ENCODE data around the gene BICDL2. TPM values are rescaled to one million over a fixed set of nuclear protein-coding genes. Genes with fewer than 3 reads are reported as not detected.

Gene BICDL2
- not detected in 5 replicates for total RNA-seq (2022; extraction: Qiagen RNA extraction)

GRCh38 chr16:3036726-3037315 lies at the start of gene BICDL2:
Gene BICDL2 (minus strand): TSS chr16:3036944. CDS start chr16:3035496, 1,448 bp downstream.

GRCh38 chr16:3065069-3065741 lies 28.5 kb upstream of the BICDL2 start, which contains the start of gene IL32:
Gene IL32 (plus strand): TSS chr16:3065640. CDS start chr16:3065812, 172 bp downstream.

GRCh38 chr16:3045758-3046640 lies 9.3 kb upstream of the BICDL2 start, which contains the start of gene MMP25:
Gene MMP25 (plus strand): TSS chr16:3046561. CDS start chr16:3046918, 357 bp downstream.

GRCh38 chr16:3023669-3024478 lies 12.9 kb downstream of the BICDL2 start, which contains the start of the genes HCFC1R1 and THOC6:
Gene HCFC1R1 (minus strand): TSS chr16:3023942. CDS start chr16:3023941, 1 bp downstream.
Gene THOC6 (plus strand): TSS chr16:3024035. CDS start chr16:3024327, 292 bp downstream.

GRCh38 chr16:3020247-3020603 lies 16.5 kb downstream of the BICDL2 start, which contains the start of gene TNFRSF12A:
Gene TNFRSF12A (plus strand): TSS chr16:3020368. CDS start chr16:3020398, 30 bp downstream.

GRCh38 chr16:3017794-3018506 lies 18.8 kb downstream of the BICDL2 start, which contains the start of gene CLDN6:
Gene CLDN6 (minus strand): TSS chr16:3018183. CDS start chr16:3016021, 2,162 bp downstream.

GRCh38 chr16:3012828-3013420 lies 23.8 kb downstream of the BICDL2 start, which contains the start of gene CLDN9:
Gene CLDN9 (plus strand): TSS chr16:3012923. CDS start chr16:3013363, 440 bp downstream.

GRCh38 chr16:2980227-2981176 lies 56.2 kb downstream of the BICDL2 start, which contains the start of gene PKMYT1:
Gene PKMYT1 (minus strand): TSS chr16:2980446. CDS start chr16:2979657, 789 bp downstream.

Other genes starting within 250 kb of the BICDL2 start
- 0.05 to 0.06 TPM in 2 of 5 replicates, not detected in the others for gene PRSS33, start 249.4 kb downstream of the BICDL2 start, total RNA-seq (2022; extraction: Qiagen RNA extraction)
- gene PRSS41, start 238.5 kb downstream of the BICDL2 start, total RNA-seq (2022; extraction: Qiagen RNA extraction) = not detected in 5 replicates
- gene PRSS21, start 219.7 kb downstream of the BICDL2 start, total RNA-seq (2022; extraction: Qiagen RNA extraction) = 0.11 to 0.28 TPM (median 0.14 TPM) in 5 replicates
- 0.37 to 0.96 TPM (median 0.92 TPM) in 5 replicates for gene ZG16B, start 206.6 kb downstream of the BICDL2 start, total RNA-seq (2022; extraction: Qiagen RNA extraction)
- gene PRSS22, start 178.8 kb downstream of the BICDL2 start, total RNA-seq (2022; extraction: Qiagen RNA extraction) = 0.50 to 0.98 TPM (median 0.78 TPM) in 5 replicates
- 44.5 to 53.1 TPM (median 50.0 TPM) in 5 replicates for gene FLYWCH2, start 153.7 kb downstream of the BICDL2 start, total RNA-seq (2022; extraction: Qiagen RNA extraction)
- 17.2 to 24.4 TPM (median 23.8 TPM) in 5 replicates for gene FLYWCH1, start 125.0 kb downstream of the BICDL2 start, total RNA-seq (2022; extraction: Qiagen RNA extraction)
- gene KREMEN2, start 72.7 kb downstream of the BICDL2 start, total RNA-seq (2022; extraction: Qiagen RNA extraction) = 1.4 to 2.0 TPM (median 1.8 TPM) in 5 replicates
- 34.7 to 46.3 TPM (median 44.9 TPM) in 5 replicates for gene PAQR4, start 67.6 kb downstream of the BICDL2 start, total RNA-seq (2022; extraction: Qiagen RNA extraction)
- 67.8 to 94.9 TPM (median 91.6 TPM) in 5 replicates for gene PKMYT1, start 56.5 kb downstream of the BICDL2 start, total RNA-seq (2022; extraction: Qiagen RNA extraction)
- 0.25 to 0.37 TPM (median 0.31 TPM) in 5 replicates for gene CLDN9, start 24.0 kb downstream of the BICDL2 start, total RNA-seq (2022; extraction: Qiagen RNA extraction)
- gene CLDN6, start 18.8 kb downstream of the BICDL2 start, total RNA-seq (2022; extraction: Qiagen RNA extraction) = 0.18 to 0.44 TPM (median 0.29 TPM) in 5 replicates
- gene TNFRSF12A, start 16.6 kb downstream of the BICDL2 start, total RNA-seq (2022; extraction: Qiagen RNA extraction) = 400 to 615 TPM (median 501 TPM) in 5 replicates
- gene HCFC1R1, start 13.0 kb downstream of the BICDL2 start, total RNA-seq (2022; extraction: Qiagen RNA extraction) = 208 to 263 TPM (median 244 TPM) in 5 replicates
- gene THOC6, start 12.9 kb downstream of the BICDL2 start, total RNA-seq (2022; extraction: Qiagen RNA extraction) = 25.1 to 35.5 TPM (median 32.7 TPM) in 5 replicates
- gene MMP25, start 9.6 kb upstream of the BICDL2 start, total RNA-seq (2022; extraction: Qiagen RNA extraction) = 0.89 to 1.4 TPM (median 1.3 TPM) in 5 replicates
- 23.0 to 37.5 TPM (median 30.1 TPM) in 5 replicates for gene IL32, start 28.7 kb upstream of the BICDL2 start, total RNA-seq (2022; extraction: Qiagen RNA extraction)
- gene ZSCAN10, start 62.4 kb upstream of the BICDL2 start, total RNA-seq (2022; extraction: Qiagen RNA extraction) = 0.03 to 0.05 TPM in 2 of 5 replicates, not detected in the others
- gene ZNF205, start 75.6 kb upstream of the BICDL2 start, total RNA-seq (2022; extraction: Qiagen RNA extraction) = 11.6 to 15.6 TPM (median 14.9 TPM) in 5 replicates
- gene ZNF213, start 98.1 kb upstream of the BICDL2 start, total RNA-seq (2022; extraction: Qiagen RNA extraction) = 9.7 to 13.1 TPM (median 12.8 TPM) in 5 replicates
- gene OR1F1, start 151.3 kb upstream of the BICDL2 start, total RNA-seq (2022; extraction: Qiagen RNA extraction) = 0.13 to 0.59 TPM (median 0.21 TPM) in 5 replicates
- 7.1 to 10.0 TPM (median 7.6 TPM) in 5 replicates for gene ZNF200, start 198.2 kb upstream of the BICDL2 start, total RNA-seq (2022; extraction: Qiagen RNA extraction)
- gene MEFV, start 219.7 kb upstream of the BICDL2 start, total RNA-seq (2022; extraction: Qiagen RNA extraction) = 0.02 to 0.05 TPM (median 0.02 TPM) in 3 of 5 replicates, not detected in the others
- 33.6 to 39.0 TPM (median 34.1 TPM) in 5 replicates for gene ZNF263, start 246.5 kb upstream of the BICDL2 start, total RNA-seq (2022; extraction: Qiagen RNA extraction)